HAP-1 (cell line): Measurements from ENCODE around the gene RAI14.

Source experiments
- DNase-seq, 2 experiments: peaks; one replicate each; pipeline ENCODE4 v3.0.0-alpha.2; 2016 to 2020; ENCODE audit warnings: low spot score in 2 of 2
- H3K27me3 ChIP-seq: fragments of 250-450 bp; sonication (Bioruptor Pico); 2 replicates; pipeline ENCODE4 v1.5.1; 2020; ENCODE audit warnings: low read depth, mild to moderate bottlenecking, moderate library complexity
- H3K36me3 ChIP-seq: fragments of 250-450 bp; sonication (Bioruptor Pico); replicated peaks from 2 replicates; pipeline ENCODE4 v1.5.1; 2020; ENCODE audit warnings: mild to moderate bottlenecking
- H3K4me1 ChIP-seq: fragments of 250-450 bp; sonication (Bioruptor Pico); 2 replicates; pipeline ENCODE4 v1.5.1; 2020; ENCODE audit warnings: mild to moderate bottlenecking
- H3K4me3 ChIP-seq: fragments of 250-450 bp; sonication (Bioruptor Pico); 2 replicates; pipeline ENCODE4 v1.5.1; 2020; ENCODE audit warnings: mild to moderate bottlenecking, moderate library complexity
- H3K9me3 ChIP-seq: fragments of 250-450 bp; sonication (Bioruptor Pico); 2 replicates; pipeline ENCODE4 v1.5.1; 2020; ENCODE audit warnings: mild to moderate bottlenecking, moderate library complexity
- in situ Hi-C: fragments of 300-500 bp; cut with MboI; formaldehyde crosslinking; loops from 3 replicates; pipeline ENCODE4 v1.14.3; 2020; ENCODE audit warnings: low sequenced_read_pairs, inconsistent platforms, mixed read lengths

RAI14 gene

GRCh38 chr5:34676416-34676815 is 20.3 kb downstream of the RAI14 start:
- Histone ChIP-seq H3K9me3 (no peaks in the 10 kb centered on the region), H3K27me3 (no peaks in the 10 kb centered on the region), H3K4me1 (peaks cover 18% of the 10 kb centered on the region), H3K4me3 (no peak overlapping the region), H3K36me3 (no peaks in the 10 kb centered on the region; the same call in 1 of the 2 replicates)
- DNase-seq: no peak
- in situ Hi-C loops: no loop called here

- H3K27me3 ChIP-seq: no peaks in the 10 kb centered on the region
- no peaks in the 10 kb centered on the region for H3K9me3 ChIP-seq
- no peaks in the 10 kb centered on the region for H3K36me3 ChIP-seq
- peaks cover 16% of the 10 kb centered on the region for H3K4me1 ChIP-seq
- H3K4me3 ChIP-seq: no peak overlapping the region
- no peak for DNase-seq
- in situ Hi-C loops: no loop called here
Measured at GRCh38 chr5:34677428-34677827, 21.3 kb downstream of the RAI14 start.

GRCh38 chr5:34680896-34681295 is 24.8 kb downstream of the RAI14 start:
- H3K9me3 ChIP-seq: no peaks in the 10 kb centered on the region
- H3K4me1 ChIP-seq: peaks cover 32% of the 10 kb centered on the region
- H3K36me3 ChIP-seq: no peaks in the 10 kb centered on the region
- no peak for DNase-seq
- no peak overlapping the region for H3K4me3 ChIP-seq
- in situ Hi-C loops: no loop called here
- H3K27me3 ChIP-seq: no peaks in the 10 kb centered on the region

- Histone ChIP-seq H3K27me3 (no peaks in the 10 kb centered on the region), H3K9me3 (no peaks in the 10 kb centered on the region), H3K4me3 (no peak overlapping the region), H3K4me1 (peaks cover 34% of the 10 kb centered on the region), H3K36me3 (peaks cover 13% of the 10 kb centered on the region; the same call in 1 of the 2 replicates)
- peak in 1 of 2 experiments; percentile 24 for DNase-seq
- in situ Hi-C loops: no loop called here
Measured at GRCh38 chr5:34682926-34683623, 26.9 kb downstream of the RAI14 start.

GRCh38 chr5:34684281-34684979 is 28.3 kb downstream of the RAI14 start:
- DNase-seq: peak; percentile 83 to 95
- Histone ChIP-seq H3K9me3 (no peaks in the 10 kb centered on the region), H3K36me3 (peaks cover 23% of the 10 kb centered on the region), H3K27me3 (no peaks in the 10 kb centered on the region), H3K4me3 (no peak overlapping the region), H3K4me1 (peaks cover 34% of the 10 kb centered on the region)
- in situ Hi-C loops: no loop called here

GRCh38 chr5:34684980-34685352 is 28.8 kb downstream of the RAI14 start:
- no peak for DNase-seq
- Histone ChIP-seq H3K4me1 (peaks cover 34% of the 10 kb centered on the region), H3K9me3 (no peaks in the 10 kb centered on the region), H3K4me3 (no peak overlapping the region), H3K27me3 (no peaks in the 10 kb centered on the region), H3K36me3 (peaks cover 28% of the 10 kb centered on the region)
- in situ Hi-C loops: no loop called here

GRCh38 chr5:34685485-34686165 is 29.5 kb downstream of the RAI14 start:
- Histone ChIP-seq H3K4me1 (peaks cover 34% of the 10 kb centered on the region), H3K4me3 (no peak overlapping the region), H3K27me3 (no peaks in the 10 kb centered on the region), H3K9me3 (no peaks in the 10 kb centered on the region), H3K36me3 (peaks cover 32% of the 10 kb centered on the region)
- in situ Hi-C loops: no loop called here
- DNase-seq: peak in 1 of 2 experiments; percentile 30

- H3K4me1 ChIP-seq: peaks cover 34% of the 10 kb centered on the region
- in situ Hi-C loops: no loop called here
- peaks cover 33% of the 10 kb centered on the region for H3K36me3 ChIP-seq
- H3K4me3 ChIP-seq: no peak overlapping the region
- no peaks in the 10 kb centered on the region for H3K9me3 ChIP-seq
- no peaks in the 10 kb centered on the region for H3K27me3 ChIP-seq
- DNase-seq: no peak
Measured at GRCh38 chr5:34686762-34687268, 30.7 kb downstream of the RAI14 start.

- peaks cover 34% of the 10 kb centered on the region for H3K4me1 ChIP-seq
- in situ Hi-C loops: no loop called here
- H3K36me3 ChIP-seq: peaks cover 33% of the 10 kb centered on the region
- no peaks in the 10 kb centered on the region for H3K9me3 ChIP-seq
- H3K4me3 ChIP-seq: no peak overlapping the region
- no peaks in the 10 kb centered on the region for H3K27me3 ChIP-seq
- DNase-seq: no peak
Measured at GRCh38 chr5:34687269-34688011, 31.3 kb downstream of the RAI14 start.

GRCh38 chr5:34688015-34688810 is 32.1 kb downstream of the RAI14 start:
- no peaks in the 10 kb centered on the region for H3K27me3 ChIP-seq
- no peak overlapping the region for H3K4me3 ChIP-seq
- H3K4me1 ChIP-seq: peaks cover 27% of the 10 kb centered on the region
- in situ Hi-C loops: no loop called here
- H3K36me3 ChIP-seq: peaks cover 35% of the 10 kb centered on the region
- no peak for DNase-seq
- no peaks in the 10 kb centered on the region for H3K9me3 ChIP-seq

- H3K27me3 ChIP-seq: no peaks in the 10 kb centered on the region
- no peak overlapping the region for H3K4me3 ChIP-seq
- in situ Hi-C loops: no loop called here
- H3K4me1 ChIP-seq: peaks cover 8% of the 10 kb centered on the region
- no peaks in the 10 kb centered on the region for H3K9me3 ChIP-seq
- DNase-seq: no peak
- H3K36me3 ChIP-seq: peaks cover 42% of the 10 kb centered on the region
Measured at GRCh38 chr5:34690301-34690700, 34.2 kb downstream of the RAI14 start.

GRCh38 chr5:34690898-34691297 is 34.8 kb downstream of the RAI14 start:
- no peak for DNase-seq
- peaks cover 42% of the 10 kb centered on the region for H3K36me3 ChIP-seq

GRCh38 chr5:34691326-34691725 is 35.2 kb downstream of the RAI14 start:
- no peaks in the 10 kb centered on the region for H3K27me3 ChIP-seq
- no peak for DNase-seq
- H3K36me3 ChIP-seq: peaks cover 42% of the 10 kb centered on the region
- in situ Hi-C loops: no loop called here
- H3K9me3 ChIP-seq: no peaks in the 10 kb centered on the region
- no peaks in the 10 kb centered on the region for H3K4me1 ChIP-seq
- no peak overlapping the region for H3K4me3 ChIP-seq

More at GRCh38 chr5:34690898-34691297, 34.8 kb downstream of the RAI14 start:
- Histone ChIP-seq H3K9me3 (no peaks in the 10 kb centered on the region), H3K27me3 (no peaks in the 10 kb centered on the region), H3K4me1 (peaks cover 2% of the 10 kb centered on the region), H3K4me3 (no peak overlapping the region)
- in situ Hi-C loops: no loop called here
